Neuronal stem cell (in vitro differentiated cells): ENCODE measurements around the gene STK39.

ENCODE experiments used
- DNase-seq: peaks from one replicate; pipeline ENCODE4 v3.0.0-alpha.2; 2013; ENCODE audit warnings: low spot score
- H2AFZ ChIP-seq: one replicate; pipeline ENCODE4 v1.6.1; 2013; ENCODE audit warnings: mild to moderate bottlenecking, low read length, inconsistent platforms
- H2AK5ac ChIP-seq: 2 replicates; pipeline ENCODE4 v1.6.1; 2013; ENCODE audit warnings: low read depth, mild to moderate bottlenecking, inconsistent platforms, low read length, moderate library complexity, mixed read lengths
- H2BK120ac ChIP-seq: 2 replicates; pipeline ENCODE4 v1.6.1; 2013; ENCODE audit warnings: low read depth, mild to moderate bottlenecking, inconsistent platforms, low read length, moderate library complexity, mixed read lengths
- H2BK12ac ChIP-seq: one replicate; pipeline ENCODE4 v1.6.1; 2013; ENCODE audit warnings: low read length, inconsistent platforms
- H2BK15ac ChIP-seq: 2 replicates; pipeline ENCODE4 v1.6.1; 2013; ENCODE audit warnings: mild to moderate bottlenecking, low read length, inconsistent platforms, mixed read lengths
- H2BK5ac ChIP-seq: one replicate; pipeline ENCODE4 v1.6.1; 2013; ENCODE audit warnings: inconsistent platforms, mild to moderate bottlenecking, low read length, moderate library complexity
- H3K14ac ChIP-seq: one replicate; pipeline ENCODE4 v1.6.1; 2013; ENCODE audit warnings: low read length, inconsistent platforms
- H3K18ac ChIP-seq: 2 replicates; pipeline ENCODE4 v1.6.1; 2013; ENCODE audit warnings: low read length, inconsistent platforms
- H3K23ac ChIP-seq: 2 replicates; pipeline ENCODE4 v1.6.1; 2013; ENCODE audit warnings: low read depth, mild to moderate bottlenecking, mixed read lengths, low read length, inconsistent platforms; ENCODE audit not compliant: poor library complexity
- H3K27ac ChIP-seq: replicated peaks from 3 replicates; pipeline ENCODE4 v1.5.1; 2013; ENCODE audit warnings: low read length, inconsistent platforms
- H3K27me3 ChIP-seq, 3 experiments: 2 replicates each; pipeline ENCODE4 v1.6.1; 2013; ENCODE audit warnings: low read length in 3 of 3, mild to moderate bottlenecking in 2 of 3, inconsistent platforms in 1 of 3, low read depth in 1 of 3, mixed read lengths in 1 of 3, moderate library complexity in 1 of 3; ENCODE audit not compliant: control insufficient read depth in 3 of 3, insufficient read depth in 3 of 3
- H3K36me3 ChIP-seq, 2 donors: replicated peaks in 1 of 2; 2 replicates each; pipeline ENCODE4 v1.6.1; 2013; ENCODE audit warnings: low read length in 2 of 2; ENCODE audit not compliant: control insufficient read depth in 2 of 2, insufficient read depth in 2 of 2
- H3K4ac ChIP-seq: 2 replicates; pipeline ENCODE4 v1.6.1; 2013; ENCODE audit warnings: inconsistent platforms, mild to moderate bottlenecking, low read length, moderate library complexity
- H3K4me1 ChIP-seq, 2 donors: 1 replicate in 1 of 2; 2 replicates in 1 of 2; pipeline ENCODE4 v1.6.1; 2013; ENCODE audit warnings: low read length in 2 of 2, low read depth in 1 of 2; ENCODE audit not compliant: control insufficient read depth in 2 of 2, insufficient read depth in 1 of 2
- H3K4me2 ChIP-seq: one replicate; pipeline ENCODE4 v1.6.1; 2013; ENCODE audit warnings: mild to moderate bottlenecking, low read length, inconsistent platforms; ENCODE audit not compliant: insufficient read depth, poor library complexity, severe bottlenecking
- H3K4me3 ChIP-seq, 2 donors: 2 replicates each; pipeline ENCODE4 v1.5.1; 2013; ENCODE audit warnings: low read length in 2 of 2, mild to moderate bottlenecking in 2 of 2, inconsistent platforms in 1 of 2, moderate library complexity in 1 of 2
- H3K79me1 ChIP-seq: one replicate; pipeline ENCODE4 v1.6.1; 2013; ENCODE audit warnings: low read depth, mild to moderate bottlenecking, inconsistent platforms, low read length, moderate library complexity
- H3K9ac ChIP-seq: one replicate; pipeline ENCODE4 v1.6.1; 2013; ENCODE audit warnings: mild to moderate bottlenecking, low read depth, low read length, inconsistent platforms; ENCODE audit not compliant: poor library complexity
- H3K9me3 ChIP-seq, 2 donors: replicated peaks in 1 of 2; 2 replicates each; pipeline versions ENCODE3 to v1.6.1; 2013; ENCODE audit warnings: low read length in 2 of 2, mild to moderate bottlenecking in 2 of 2, inconsistent platforms in 1 of 2, low read depth in 1 of 2, mixed read lengths in 1 of 2, moderate library complexity in 1 of 2; ENCODE audit not compliant: control insufficient read depth in 2 of 2, insufficient read depth in 1 of 2
- H4K8ac ChIP-seq: one replicate; pipeline ENCODE4 v1.6.1; 2013; ENCODE audit warnings: low read depth, mild to moderate bottlenecking, inconsistent platforms, low read length, moderate library complexity
- H4K91ac ChIP-seq: one replicate; pipeline ENCODE4 v1.6.1; 2013; ENCODE audit warnings: low read length, low read depth, mild to moderate bottlenecking, inconsistent platforms; ENCODE audit not compliant: poor library complexity
- WGBS, 2 donors: extraction: QIAGEN DNeasy Blood & Tissue Kit; methylation state at CpG; one replicate each; pipeline ENCODE4 v1.1.7; 2013; ENCODE audit warnings: missing lambda C conversion rate in 2 of 2, mixed read lengths in 1 of 2; ENCODE audit not compliant: insufficient read length in 2 of 2, insufficient replicate concordance in 1 of 2; ENCODE audit errors: extremely low coverage in 2 of 2; 5-methylcytosine and 5-hydroxymethylcytosine counted together

Gene STK39

GRCh38 chr2:168192839-168193616 lies 54.4 kb downstream of the STK39 start:
- DNase-seq = no peak
- no peak overlapping the region for H4K8ac ChIP-seq
- no peaks in the 10 kb centered on the region for H3K36me3 ChIP-seq
- H3K27me3 ChIP-seq = peaks cover 0 to 7% (median 0%) of the 10 kb centered on the region in 3 experiments
- no peak overlapping the region for H2BK12ac ChIP-seq
- no CpG with 5 or more reads among the region's 3 CpGs for WGBS, 2 donors
- no peak overlapping the region for H3K4ac ChIP-seq
- no peak overlapping the region for H3K4me3 ChIP-seq
- no peak overlapping the region for H3K23ac ChIP-seq
- no peak overlapping the region for H3K9ac ChIP-seq
- no peaks in the 10 kb centered on the region for H3K79me1 ChIP-seq
- no peak overlapping the region for H3K14ac ChIP-seq
- no peak overlapping the region for H3K4me2 ChIP-seq
- H2AK5ac ChIP-seq = peak overlapping the region; percentile 13
- no peak overlapping the region for H3K27ac ChIP-seq
- H3K9me3 ChIP-seq = no peaks in the 10 kb centered on the region
- H4K91ac ChIP-seq = no peak overlapping the region
- H2BK15ac ChIP-seq = no peak overlapping the region
- no peak overlapping the region for H3K18ac ChIP-seq
- H2AFZ ChIP-seq = no peak overlapping the region
- peaks cover 5 to 29% of the 10 kb centered on the region in 2 donors for H3K4me1 ChIP-seq
- no peak overlapping the region for H2BK5ac ChIP-seq
- H2BK120ac ChIP-seq = no peak overlapping the region

- no peak overlapping the region for H3K4me3 ChIP-seq
- H4K91ac ChIP-seq = no peak overlapping the region
- no peaks in the 10 kb centered on the region for H3K9me3 ChIP-seq
- H3K14ac ChIP-seq = no peak overlapping the region
- no peaks in the 10 kb centered on the region for H3K36me3 ChIP-seq
- 100% methylated on average over 2 of the region's 6 CpGs; no CpG with 5 or more reads in 1 of the 2 donors for WGBS, 2 donors
- H2BK5ac ChIP-seq = no peak overlapping the region
- H2BK15ac ChIP-seq = no peak overlapping the region
- H3K79me1 ChIP-seq = no peaks in the 10 kb centered on the region
- H3K23ac ChIP-seq = no peak overlapping the region
- H2AFZ ChIP-seq = no peak overlapping the region
- H3K27me3 ChIP-seq = peaks cover 0 to 7% (median 0%) of the 10 kb centered on the region in 3 experiments
- no peak overlapping the region for H4K8ac ChIP-seq
- no peak overlapping the region for H2BK120ac ChIP-seq
- no peak overlapping the region for H3K4ac ChIP-seq
- no peak overlapping the region for H3K18ac ChIP-seq
- H2BK12ac ChIP-seq = no peak overlapping the region
- no peak for DNase-seq
- no peak overlapping the region for H3K27ac ChIP-seq
- no peak overlapping the region for H3K4me2 ChIP-seq
- H3K9ac ChIP-seq = no peak overlapping the region
- peaks cover 6 to 29% of the 10 kb centered on the region in 2 donors for H3K4me1 ChIP-seq
- no peak overlapping the region for H2AK5ac ChIP-seq
Observed at GRCh38 chr2:168191955-168192785, 55.2 kb downstream of the STK39 start.

DNA sequence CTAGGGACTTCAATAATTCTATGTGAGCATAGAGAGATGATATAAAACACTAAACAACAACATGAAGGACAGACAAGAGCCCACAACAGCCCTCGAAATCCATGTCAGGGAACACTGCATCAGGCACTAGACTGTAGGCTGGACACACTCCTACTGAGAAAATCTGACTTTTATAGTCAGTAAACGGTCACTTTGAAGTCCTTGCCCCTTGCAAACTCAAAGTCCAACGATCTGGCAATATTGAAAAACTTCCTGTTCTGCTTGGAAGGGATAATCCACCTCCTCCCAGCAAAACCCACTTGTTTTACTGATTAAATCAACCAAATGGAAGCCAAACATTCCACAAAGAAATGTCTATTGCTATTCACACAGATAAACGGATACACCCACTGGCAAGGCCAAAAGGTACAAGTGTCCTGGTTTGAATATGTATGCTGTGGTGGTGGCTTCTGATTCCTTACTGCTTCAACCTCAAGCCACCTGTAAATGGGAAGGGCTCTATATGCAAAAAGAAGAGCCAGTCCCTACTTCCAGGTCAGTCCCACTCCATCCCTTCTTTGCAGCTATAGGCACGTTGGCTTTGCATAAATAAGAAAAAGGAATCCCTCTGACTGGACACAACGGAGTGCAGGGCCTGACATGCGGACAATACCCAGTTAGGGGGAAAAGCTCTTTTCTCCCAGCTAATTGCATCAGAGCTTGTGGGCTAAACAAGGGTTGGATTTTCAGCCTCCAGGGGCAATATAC lies 56.6 kb downstream of the STK39 start:
- H3K27ac ChIP-seq = no peak overlapping the region
- no peaks in the 10 kb centered on the region for H3K9me3 ChIP-seq
- H2AK5ac ChIP-seq = no peak overlapping the region

More for the DNA sequence above, 56.6 kb downstream of the STK39 start:
- H2AFZ ChIP-seq = no peak overlapping the region
- no peak overlapping the region for H3K9ac ChIP-seq
- H3K23ac ChIP-seq = no peak overlapping the region
- H3K27me3 ChIP-seq = peaks cover 0 to 7% (median 0%) of the 10 kb centered on the region in 3 experiments
- no peak overlapping the region for H3K14ac ChIP-seq
- H2BK15ac ChIP-seq = no peak overlapping the region
- no peak overlapping the region for H4K91ac ChIP-seq
- H2BK5ac ChIP-seq = no peak overlapping the region
- H3K4me2 ChIP-seq = no peak overlapping the region
- no peak overlapping the region for H3K4me3 ChIP-seq
- no peak overlapping the region for H2BK120ac ChIP-seq
- DNase-seq = peak; percentile 30
- no peak overlapping the region for H3K4ac ChIP-seq
- no peaks in the 10 kb centered on the region for H3K36me3 ChIP-seq
- H3K79me1 ChIP-seq = no peaks in the 10 kb centered on the region
- no peak overlapping the region for H2BK12ac ChIP-seq
- H3K18ac ChIP-seq = no peak overlapping the region
- H3K4me1 ChIP-seq = peaks cover 9 to 29% of the 10 kb centered on the region in 2 donors
- WGBS, 2 donors = no CpG with 5 or more reads among the region's 7 CpGs
- H4K8ac ChIP-seq = no peak overlapping the region
